RPMI8226 (cell line): ENCODE results near the gene CD28.

Source experiments
- DNase-seq: peaks from one replicate; pipeline ENCODE4 v3.0.0-alpha.2; 2015

Gene CD28

DNA sequence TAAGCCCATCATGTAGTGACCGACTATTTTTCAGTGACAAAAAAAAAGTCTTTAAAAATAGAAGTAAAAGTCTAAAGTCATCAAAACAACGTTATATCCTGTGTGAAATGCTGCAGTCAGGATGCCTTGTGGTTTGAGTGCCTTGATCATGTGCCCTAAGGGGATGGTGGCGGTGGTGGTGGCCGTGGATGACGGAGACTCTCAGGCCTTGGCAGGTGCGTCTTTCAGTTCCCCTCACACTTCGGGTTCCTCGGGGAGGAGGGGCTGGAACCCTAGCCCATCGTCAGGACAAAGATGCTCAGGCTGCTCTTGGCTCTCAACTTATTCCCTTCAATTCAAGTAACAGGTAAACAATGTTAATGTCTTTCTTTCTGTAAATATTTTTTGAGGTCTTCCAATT, at the start of gene CD28:
Gene CD28, plus strand, starts transcription at position 237 of the 400 bp plus-strand sequence. Its CDS starts 58 bp downstream, at position 295.
- peak; percentile 98 for DNase-seq

DNA sequence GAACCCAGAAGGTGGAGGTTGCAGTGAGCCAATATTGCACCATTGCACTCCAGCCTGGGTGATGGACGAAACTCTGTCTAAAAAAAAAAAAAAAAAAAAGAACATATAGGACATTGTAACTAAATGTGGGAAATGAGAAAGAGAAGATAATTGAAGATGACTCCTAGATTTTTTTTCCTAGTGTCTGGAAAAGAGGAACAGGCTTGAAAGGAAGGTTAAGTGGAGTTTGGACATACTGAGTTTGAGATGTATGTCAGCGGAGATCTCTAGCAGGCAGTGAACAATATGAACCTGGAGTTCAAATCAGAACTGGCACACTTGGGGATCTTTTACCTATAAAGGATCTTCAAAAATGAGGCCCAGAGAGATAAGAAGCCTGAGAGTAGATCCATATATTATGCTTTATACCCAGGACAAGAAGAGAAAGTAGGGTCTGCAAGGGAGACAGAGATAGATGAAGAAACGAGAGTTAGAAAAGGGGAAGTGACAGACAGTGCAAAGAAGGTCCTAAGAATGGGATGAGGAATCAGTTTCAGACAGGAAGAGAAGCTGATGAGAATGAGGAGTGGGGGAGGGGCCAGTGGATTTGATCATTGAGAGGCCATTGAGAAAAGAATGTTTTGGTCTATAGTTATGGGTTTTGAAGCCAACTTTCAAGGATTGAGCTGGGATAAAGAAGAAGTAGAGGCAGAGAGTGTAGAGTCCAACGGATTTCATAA, 46.9 kb upstream of the CD28 start:
- DNase-seq: peak; percentile 92

DNA sequence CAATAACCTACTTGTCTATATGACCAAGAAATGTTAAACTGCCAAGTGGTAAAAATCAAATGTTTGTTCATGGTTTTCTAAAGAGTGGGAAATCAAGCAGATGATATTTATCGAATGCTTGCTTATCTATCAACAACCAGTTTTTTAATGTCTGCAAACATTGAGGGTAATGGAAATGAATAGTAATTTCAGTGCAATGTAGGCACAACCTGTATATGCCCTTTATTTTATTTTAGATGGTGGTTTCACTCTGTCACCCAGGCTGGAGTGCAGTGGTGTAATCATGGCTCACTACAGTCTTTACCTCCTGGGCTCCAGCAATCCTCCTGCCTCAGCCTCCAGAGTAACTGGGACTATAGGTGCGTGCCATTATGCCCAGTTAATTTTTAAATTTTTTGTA, 46.0 kb upstream of the CD28 start:
- DNase-seq: no peak

DNA sequence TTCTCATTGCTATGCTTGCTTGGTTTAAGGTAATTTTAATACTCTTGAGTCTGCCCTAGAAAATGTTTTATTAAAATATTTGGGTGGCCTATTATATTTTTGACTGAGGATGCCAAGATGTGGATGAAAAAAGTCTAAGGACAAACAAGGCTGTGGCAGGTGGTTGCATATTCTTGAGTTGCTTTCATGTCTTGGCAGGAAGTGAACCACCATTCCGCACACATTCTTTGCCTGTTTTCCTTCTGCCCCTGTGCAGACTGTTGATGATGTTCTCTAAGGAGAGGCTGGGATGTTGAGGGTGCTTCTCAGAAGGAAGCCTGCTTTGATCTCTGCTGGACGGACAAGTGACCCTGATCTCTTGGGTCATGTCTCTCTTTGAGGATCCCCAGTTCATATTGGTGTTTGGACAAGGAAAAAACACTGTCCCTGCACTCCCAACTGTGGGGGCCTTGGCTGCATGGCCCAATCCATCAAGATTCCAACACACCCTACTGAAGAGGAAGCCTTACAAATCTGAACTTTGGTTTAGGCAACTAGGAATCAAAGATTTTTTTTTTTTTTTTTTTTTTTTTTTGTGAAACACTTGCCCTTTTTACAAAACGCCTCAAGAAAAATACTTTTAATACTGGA, 45.0 kb upstream of the CD28 start:
- no peak for DNase-seq

DNA sequence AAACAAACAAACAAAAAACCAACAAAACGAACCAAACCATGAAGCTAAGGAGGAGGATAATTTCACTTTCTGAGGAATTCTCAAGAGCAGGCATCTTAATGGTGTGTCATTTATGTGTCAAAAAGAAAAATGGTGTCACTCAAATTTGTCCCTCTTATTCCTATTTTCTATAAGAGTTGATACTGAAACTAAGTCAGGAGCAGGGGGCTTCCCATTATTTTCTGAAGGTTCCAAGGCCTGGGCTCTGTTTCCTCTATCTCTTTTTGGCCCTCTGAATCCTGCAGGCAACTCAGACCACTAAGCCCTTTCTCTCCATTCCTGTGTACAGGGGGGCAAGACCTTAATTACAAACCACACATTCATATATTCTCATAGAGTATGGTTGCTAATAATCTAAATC, 44.0 kb upstream of the CD28 start:
- no peak for DNase-seq

DNA sequence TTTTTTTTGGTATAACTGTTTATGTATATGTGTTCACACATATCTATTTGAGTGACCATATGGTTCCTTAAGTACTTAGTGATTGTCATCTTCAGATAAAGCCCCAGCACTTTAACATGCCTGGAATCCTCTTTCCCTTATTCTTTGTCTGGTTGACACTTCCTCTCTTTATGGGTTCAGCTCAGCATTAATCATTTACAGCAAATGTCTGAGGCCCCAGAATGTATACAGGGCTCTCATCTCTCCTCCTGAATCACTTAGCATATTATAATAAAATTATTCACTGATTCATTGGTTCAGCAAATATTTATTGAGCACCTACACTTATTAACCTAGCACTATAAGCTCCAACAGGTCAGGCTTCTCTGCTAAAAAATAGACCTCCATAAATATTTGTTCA, 43.5 kb upstream of the CD28 start:
- no peak for DNase-seq

DNA sequence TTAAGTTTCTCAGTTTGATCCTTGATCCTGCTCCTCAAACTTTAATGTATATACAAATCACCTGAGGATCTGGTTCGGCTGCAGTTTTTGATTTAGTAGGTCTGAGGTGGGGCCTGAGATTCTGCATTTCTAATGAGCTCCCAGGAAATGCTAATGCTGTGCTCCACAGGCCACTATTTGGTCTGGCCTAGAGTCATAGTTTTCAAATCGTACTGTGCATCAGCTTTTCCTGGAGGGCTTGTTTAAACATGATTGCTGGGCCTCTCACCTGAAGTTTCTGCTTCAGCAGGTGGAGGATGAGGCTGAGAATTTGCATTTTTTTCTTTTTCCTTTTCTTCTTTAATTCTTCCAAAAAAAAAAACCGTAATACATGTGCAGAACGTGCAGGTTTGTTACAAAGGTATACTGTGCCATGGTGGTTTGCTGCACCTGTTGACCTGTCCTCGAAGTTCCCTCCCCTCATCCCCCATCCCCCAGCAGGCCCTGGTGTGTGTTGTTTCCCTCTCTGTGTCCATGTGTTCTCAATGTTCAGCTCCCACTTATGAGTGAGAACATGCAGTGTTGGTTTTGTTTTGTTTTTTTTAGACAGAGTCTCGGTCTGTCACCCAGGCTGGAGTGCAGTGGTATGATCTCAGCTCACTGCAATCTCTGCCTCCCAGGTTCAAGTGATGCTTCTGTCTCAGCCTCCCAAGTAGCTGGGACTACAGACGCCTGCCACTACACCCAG, 42.2 kb upstream of the CD28 start:
- DNase-seq: peak; percentile 51

DNA sequence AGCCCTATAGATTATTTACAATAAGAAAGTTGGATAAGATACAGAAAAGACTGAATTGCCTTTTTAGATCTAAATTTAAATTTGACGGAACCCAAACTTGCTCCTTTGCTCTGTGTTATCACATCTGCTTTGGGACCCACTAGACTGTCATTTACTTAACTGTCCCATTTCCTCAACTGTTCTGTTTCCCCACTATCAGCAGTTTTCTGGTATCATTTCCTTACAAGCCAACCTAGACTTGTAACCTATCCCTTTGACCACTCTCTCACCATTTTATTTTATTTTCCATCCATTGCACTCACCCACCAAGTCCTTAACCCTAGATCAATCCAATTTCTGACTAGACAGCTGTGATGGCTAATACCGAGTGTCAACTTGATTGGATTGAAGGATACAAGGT, 38.6 kb upstream of the CD28 start:
- no peak for DNase-seq

DNA sequence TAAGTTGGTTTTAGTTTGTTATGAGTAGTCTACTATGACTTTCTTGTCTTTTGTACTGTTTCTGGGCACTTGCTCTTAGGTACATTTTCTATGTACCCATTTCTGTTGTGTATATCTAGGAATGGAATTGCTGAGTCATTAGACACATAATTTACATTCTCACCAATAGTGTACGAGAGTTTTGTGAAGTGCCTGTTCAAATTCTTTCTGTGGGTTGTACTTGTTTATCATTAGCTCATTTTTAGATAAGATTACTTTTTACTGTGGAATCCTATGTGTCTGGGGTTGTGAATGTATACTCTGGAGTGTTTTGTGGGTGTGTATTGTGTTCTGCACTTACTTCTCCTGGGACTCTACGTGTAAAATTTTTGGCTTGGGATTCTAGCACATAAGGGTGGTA, 36.6 kb upstream of the CD28 start:
- no peak for DNase-seq

DNA sequence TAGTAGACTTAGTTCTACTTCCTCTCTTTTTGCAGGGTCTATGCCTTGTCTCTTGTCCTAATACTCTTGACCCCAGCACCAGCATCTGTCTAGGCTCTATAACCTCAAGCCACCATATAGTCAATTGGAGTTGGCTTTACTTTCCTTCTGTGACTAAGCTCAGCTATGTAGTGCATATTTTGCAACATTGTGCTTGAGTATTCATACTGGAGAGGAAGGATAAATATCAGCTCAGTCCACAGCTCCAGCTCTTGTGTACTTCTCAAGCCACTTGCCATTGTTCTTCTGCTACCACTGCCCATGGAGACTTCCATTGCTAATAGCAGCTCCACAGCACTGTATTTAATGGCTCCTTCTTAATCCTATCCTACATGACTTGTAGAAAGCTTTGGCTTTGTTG, 35.5 kb upstream of the CD28 start:
- no peak for DNase-seq

DNA sequence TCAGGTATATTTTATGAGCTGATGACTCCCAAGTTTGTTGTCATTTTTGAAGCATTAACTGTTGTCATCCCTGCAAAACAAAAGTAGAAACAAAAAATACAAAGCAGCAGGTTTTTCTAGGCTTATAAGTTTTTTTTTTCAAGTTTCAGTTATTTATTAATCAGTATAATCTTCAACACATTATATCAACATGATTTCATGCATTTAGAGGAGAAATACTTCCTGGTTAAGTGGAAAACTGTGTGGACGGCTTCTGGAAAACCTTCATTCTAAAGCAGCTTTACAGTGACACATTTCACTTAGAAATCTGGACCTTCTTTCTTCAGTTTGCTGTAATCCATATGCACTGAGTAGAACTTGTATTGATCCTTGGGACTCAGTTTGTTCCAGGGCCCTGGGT, 34.6 kb upstream of the CD28 start:
- no peak for DNase-seq

DNA sequence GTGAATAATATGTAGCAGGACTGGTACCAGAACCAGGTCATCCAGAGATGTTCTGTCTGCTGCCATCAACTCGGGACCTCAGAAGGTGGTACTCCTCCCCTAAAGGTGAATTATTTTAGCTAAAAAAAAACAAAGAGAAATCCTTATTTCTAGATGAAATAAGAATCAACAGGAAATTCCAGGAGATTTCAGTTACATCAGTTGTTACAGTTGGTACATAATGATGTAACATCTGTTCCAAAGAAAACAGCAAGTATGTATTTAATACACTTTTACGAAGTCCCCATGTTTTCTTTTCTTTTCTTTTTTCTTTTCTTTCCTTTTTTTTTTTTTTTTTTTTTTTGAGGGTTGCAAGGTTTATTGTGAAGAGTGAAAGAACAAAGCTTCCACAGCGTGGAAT, 33.6 kb upstream of the CD28 start:
- no peak for DNase-seq

DNA sequence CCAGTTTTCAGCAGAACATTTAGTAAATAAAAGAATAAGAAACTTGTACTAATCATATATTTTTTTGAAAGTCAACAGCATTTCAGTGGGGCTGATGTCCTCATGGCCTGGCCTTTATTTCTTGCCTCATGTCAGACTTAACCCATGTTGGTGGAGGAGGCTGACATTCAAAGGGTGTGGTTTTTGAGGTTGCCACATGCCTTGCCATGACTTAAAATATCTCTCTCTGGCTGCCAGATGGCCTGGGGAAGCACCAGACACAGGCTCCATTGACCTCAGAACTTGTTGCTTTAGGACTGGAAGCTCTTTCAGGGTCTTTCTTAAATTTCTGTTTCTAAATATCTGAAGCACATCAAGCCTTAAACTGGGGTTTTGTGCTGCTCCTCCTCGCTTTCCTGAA, 32.5 kb upstream of the CD28 start:
- peak; percentile 87 for DNase-seq

DNA sequence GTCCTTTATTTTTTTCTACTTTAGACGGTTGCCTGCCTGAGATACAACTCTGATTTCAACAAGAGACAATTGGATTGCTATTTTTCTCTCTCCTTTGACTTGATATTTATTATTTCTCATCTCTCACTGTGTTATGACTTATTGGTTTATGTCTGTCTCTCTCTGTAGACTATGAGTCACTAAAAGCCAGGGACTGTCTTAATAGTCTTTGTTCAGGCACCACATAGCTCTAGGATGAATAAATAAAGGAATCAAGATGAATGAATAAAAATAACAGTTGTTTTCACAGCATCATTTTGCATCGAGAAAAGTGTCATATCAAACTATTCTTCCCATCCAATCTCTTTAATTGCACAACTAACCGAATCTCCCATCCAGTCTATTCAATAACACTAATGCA, 31.4 kb upstream of the CD28 start:
- DNase-seq: no peak

DNA sequence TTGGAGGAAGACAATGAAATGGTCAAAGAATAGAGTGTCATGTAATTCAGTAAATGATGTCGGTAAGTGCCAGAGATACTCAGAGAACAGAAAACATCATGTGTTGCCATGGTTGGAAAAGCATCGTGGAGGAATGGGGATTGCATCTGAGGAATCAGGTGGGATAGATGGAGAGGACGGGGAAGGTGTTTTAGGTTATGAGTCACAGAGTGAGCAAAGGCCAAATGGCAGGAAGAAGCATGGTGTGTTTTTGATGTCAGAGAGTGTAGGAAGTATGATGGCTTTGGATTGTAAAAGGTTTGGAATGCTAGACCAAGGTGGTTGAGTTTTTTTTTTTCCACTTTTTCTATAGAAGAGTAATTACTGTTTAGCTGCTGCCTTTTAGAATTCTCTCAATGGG, 27.5 kb upstream of the CD28 start:
- DNase-seq: no peak

DNA sequence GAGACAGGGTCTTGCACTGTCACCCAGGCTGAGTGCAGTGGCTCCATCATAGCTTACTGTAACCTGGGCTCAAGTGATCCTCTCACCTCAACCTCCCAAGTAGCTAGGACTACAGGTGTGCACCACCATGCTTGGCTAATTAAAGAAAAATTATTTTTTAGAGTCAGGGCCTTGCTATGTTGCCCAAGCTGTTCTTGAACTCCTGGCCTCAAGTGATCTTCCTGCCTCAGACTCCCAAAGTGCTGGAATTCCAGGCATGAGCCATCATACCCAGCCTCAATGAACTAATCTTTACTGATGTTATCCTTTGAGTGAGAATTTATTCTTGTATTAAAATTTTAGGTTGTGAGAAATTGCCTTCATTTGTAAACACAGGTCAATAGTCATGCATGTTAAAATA, 27.0 kb upstream of the CD28 start:
- no peak for DNase-seq

DNA sequence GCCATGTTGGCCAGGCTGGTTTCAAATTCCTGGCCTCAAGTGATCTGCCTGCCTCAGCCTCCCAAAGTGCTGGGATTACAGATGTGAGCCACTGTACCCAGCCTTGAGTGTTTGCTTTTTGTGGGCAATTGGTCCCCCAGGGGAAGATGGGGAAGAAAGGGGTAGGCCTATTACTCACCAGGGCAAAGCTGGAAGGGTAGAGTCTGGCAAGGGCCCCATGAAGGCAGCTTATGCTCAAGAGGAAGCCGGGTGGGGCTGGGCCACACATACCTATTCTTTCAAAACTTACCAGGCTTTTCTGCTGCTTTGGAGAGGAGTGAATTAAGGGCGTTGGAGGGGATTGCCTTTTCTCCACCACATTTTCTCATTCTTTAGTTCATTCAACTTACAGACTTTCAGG, 24.5 kb upstream of the CD28 start:
- DNase-seq: no peak

DNA sequence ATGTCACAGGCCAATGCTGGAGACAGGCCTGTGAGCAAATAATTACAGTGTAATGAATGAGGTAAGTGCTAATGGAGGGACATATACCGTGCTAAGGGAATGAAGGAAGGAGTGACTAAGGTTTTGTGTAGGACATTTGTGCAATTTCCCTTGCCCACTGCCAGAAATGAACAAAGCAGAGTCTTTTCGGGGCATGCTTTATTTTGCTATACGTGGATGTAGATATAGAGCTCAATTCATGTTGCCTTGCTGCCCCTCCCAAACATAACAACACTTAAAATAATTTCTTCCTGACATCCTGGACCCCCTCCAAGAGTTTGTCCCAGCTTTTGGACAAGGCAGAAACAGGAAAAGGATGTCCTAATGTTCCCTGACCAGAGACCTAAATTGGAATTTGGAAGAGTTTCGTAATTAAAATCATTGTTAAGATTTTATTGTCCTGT, 23.7 kb upstream of the CD28 start:
- DNase-seq: no peak

DNA sequence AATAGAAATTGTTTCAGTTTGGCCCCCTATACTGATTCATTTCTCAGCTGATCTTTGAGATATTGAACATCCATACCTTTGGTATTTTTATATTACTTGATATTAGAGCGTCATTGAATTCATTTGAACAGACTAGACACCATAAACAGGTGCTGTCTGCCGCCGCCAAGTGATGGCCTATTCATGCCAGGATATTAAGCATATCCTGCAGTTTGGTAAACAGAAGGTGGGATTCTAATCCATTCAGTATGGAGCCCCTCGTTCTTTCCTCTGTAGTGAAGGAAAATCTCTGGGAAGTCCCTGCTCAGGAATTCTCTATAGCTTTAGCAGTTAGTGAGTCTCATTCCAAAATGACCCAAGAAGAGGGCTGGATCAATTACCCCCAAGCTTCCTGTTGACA, 23.0 kb upstream of the CD28 start:
- DNase-seq: no peak

DNA sequence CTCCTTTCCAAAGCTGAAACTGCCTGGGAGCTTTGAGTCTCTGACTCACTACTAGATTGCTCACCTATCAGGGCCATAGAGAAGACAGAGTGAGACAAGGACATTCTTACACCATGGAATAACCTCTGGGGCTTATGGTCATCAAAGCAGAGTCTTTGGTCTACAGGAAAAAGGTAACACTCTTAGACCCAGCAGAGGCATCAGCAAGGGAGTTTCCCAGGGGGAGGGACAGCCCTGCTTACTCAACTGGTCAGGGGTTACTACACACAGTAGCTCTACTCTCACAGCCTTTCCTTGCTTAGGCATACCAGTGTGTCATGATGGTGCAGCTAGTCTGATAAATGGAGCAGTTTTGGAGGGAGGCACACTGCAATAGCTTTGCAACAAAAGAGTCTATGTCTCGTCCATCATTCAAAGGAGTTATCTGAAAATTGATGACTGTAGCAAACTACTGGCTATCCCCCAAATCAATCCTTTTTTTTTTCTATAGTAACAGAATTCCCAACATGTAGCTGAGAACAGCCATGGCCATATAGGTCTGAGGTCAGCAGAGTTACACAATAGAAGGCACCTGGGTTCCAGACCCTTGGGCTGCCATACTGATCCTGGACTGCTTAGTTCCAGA, 22.4 kb upstream of the CD28 start:
- DNase-seq: no peak

DNA sequence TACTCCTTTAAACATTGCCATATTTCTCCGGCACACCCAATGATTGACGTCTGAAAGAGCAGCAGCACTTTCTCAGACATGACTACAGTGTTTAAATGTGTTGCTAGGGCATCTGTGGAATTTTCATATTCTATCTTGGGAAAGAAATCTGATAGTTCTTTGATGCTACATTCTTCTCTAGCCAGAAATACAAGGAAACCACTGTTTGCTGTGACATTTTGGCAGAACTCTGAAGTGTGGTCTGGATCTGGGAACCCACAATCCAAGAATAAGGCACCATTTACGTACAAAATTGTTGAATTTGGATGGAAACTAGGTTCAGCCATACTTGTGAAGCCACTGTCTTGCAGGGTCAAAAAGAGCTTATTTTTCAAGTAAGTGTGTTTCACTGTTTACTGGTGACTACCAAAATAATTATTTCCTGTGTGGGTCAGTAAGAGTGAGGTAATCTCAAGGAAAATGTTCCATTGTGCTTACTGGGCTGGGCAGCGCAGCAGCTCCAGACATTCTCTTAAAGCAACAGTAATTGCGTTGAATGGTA, 21.3 kb upstream of the CD28 start:
- DNase-seq: no peak

DNA sequence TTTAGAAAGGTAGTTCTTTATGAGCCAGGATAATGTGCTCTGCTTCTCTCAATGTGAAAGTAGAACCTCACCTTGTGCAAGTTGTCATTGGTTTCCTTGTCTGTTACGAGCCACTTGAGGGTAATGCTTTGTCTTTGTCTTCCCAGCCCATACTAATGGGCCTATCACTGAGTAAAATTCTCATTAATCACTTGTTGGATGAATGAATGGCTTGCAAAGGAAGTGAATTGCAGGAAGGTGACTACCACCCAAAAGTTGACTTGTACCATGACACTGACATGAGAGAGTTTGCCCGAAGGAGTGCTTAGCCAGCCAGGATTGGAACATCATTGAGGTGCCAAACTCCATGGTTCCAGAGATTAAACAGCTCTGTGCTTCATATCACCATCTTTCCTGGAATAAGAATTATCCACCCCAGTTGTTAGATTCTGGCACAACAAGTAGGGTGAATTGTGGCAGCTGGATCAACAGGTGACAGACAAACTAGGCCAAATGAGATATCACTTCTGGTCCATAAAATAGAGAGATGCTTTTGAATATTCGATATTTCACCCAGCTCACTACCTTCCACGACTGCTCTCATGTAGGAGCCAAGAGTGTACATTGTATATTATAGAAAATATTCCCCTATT, 20.5 kb upstream of the CD28 start:
- no peak for DNase-seq

DNA sequence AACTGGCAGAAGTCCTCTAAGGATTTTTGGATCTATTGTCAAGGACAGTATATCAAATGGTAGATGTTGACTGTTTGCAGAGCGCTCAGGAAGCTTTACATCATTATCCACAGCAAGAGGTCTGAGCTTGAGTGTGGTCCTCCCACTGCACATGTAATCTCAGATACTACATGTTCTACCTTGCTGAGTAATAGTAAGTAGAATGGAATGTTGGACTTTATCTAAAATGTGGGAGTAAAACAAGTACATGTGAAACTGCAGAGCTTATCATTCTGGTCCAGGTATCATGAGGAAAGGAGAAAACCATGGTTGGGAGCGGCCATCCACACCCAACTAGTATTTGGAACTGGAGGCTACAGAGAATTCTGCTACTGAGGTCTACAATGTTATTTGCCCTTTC, 19.3 kb upstream of the CD28 start:
- no peak for DNase-seq
